Measurements from ENCODE around the gene REC114. TPM values are rescaled to one million over a fixed set of nuclear protein-coding genes. Genes with fewer than 3 reads are reported as not detected.

Gene REC114
- polyA plus RNA-seq, 3 donors = not detected

DNA sequence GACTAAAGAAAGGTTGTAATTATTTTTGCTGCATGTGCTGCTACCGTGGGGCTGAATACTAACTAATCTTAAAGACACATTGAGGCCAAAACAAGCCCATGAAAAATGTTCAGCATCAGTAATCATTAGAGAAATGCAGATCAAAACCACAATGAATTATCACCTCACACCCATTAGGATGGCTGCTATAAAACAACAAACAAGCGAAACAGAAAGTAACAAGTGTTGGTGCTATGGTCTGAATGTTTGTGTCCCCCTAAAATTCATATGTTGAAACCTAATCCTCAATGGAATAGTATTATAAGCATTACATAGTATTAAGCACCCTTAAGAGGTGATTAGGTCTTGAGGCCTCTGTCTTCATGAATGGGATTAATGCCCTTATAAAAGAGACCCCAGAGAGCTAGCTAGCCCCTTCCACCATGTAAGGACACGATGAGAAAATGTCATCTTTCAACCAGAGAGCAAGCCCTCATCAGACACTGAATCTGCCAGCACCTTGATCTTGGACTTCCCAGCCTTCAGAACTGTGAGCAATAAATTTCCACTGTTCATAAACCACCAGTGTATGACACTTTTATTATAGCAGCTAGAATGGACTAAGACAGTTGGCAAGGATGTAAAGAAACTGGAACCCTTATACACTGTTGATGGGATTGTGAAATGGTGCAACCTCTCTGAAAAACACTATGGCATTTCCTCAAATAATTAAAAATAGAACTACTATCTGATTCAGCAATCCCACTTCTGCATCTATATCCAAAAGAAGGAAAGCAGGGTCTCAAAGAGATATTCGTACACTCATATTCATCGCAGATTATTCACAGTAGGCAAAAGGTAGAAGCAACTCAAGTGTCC lies 76.1 kb downstream of the REC114 start:
- Mint-ChIP-seq H3K9me3 (peaks cover 3 to 26% (median 17%) of the 10 kb centered on the region in 7 donors), H3K27ac (peak overlapping the region in 1 of 7 donors; percentile 13)
- DNase-seq = no peak

DNA sequence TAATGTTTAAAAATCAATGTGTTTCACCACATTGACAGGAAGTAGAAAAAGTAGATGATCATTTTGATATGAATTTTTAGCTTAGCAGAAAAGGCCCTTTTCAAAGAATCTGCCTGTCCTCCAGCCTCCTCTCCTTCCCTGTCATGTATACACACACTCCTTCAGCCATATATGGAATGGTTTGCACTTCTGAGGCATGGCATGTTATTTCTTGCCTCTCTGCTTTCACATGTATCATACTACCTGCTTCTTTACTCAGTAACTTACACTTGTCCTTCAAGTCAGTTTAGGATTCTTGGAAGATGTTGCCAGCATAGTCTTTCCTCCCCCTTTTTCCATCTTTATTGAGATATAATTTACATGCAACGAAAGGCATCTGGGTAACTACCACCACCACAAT lies 79.0 kb downstream of the REC114 start:
- no CpG with 5 or more reads among the region's 1 CpG for WGBS (ENCODE audit: insufficient coverage)
- Mint-ChIP-seq H3K4me3 (no peak overlapping the region), H3K36me3 (no peaks in the 10 kb centered on the region), H3K4me1 (peaks cover 30% of the 10 kb centered on the region), H3K9me3 (peaks cover 2 to 23% (median 12%) of the 10 kb centered on the region in 7 donors), H3K27ac (no peak overlapping the region), H3K27me3 (ENCODE audit: low read depth in 3 of 3) (peaks cover 10 to 14% (median 13%) of the 10 kb centered on the region in 3 donors)
- Histone ChIP-seq H3K9ac (ENCODE audit: insufficient read depth, low read length, poor library complexity, severe bottlenecking) (no peak overlapping the region), H3K9me3 (replicated peaks in 1 of 2; ENCODE audit: control insufficient read depth in 1 of 2, insufficient read depth in 1 of 2, low read length in 2 of 2) (peaks cover 0 to 10% of the 10 kb centered on the region in 2 donors), H3K79me2 (ENCODE audit: insufficient read depth, low read length) (no peaks in the 10 kb centered on the region), H3K4me1 (ENCODE audit: control insufficient read depth in 1 of 2, insufficient read depth in 2 of 2, low read length in 2 of 2) (peaks cover 25 to 29% of the 10 kb centered on the region in 2 donors), H4K20me1 (ENCODE audit: insufficient read depth, low read length) (no peaks in the 10 kb centered on the region), H3K36me3 (replicated peaks in 1 of 2; ENCODE audit: control insufficient read depth in 1 of 2, insufficient read depth in 2 of 2, low read length in 2 of 2) (no peaks in the 10 kb centered on the region), H2AFZ (ENCODE audit: insufficient read depth, low read depth, low read length, poor library complexity, severe bottlenecking) (no peak overlapping the region), H3K27me3 (ENCODE audit: control insufficient read depth in 2 of 2, insufficient read depth in 2 of 2, low read length in 2 of 2) (peaks cover 8 to 14% of the 10 kb centered on the region in 2 donors), H3K4me3 (replicated peaks in 1 of 3; ENCODE audit: low read depth in 2 of 3, low read length in 3 of 3) (no peak overlapping the region), H3K4me2 (replicated peaks; ENCODE audit: extremely low read depth, low read length, poor library complexity, severe bottlenecking) (no peak overlapping the region), H3K27ac (ENCODE audit: low read depth in 1 of 2, low read length in 2 of 2) (no peak overlapping the region)
- intact Hi-C loops (cut with micrococcal nuclease) = no loop called here
- TF ChIP-seq, protein P1, sequence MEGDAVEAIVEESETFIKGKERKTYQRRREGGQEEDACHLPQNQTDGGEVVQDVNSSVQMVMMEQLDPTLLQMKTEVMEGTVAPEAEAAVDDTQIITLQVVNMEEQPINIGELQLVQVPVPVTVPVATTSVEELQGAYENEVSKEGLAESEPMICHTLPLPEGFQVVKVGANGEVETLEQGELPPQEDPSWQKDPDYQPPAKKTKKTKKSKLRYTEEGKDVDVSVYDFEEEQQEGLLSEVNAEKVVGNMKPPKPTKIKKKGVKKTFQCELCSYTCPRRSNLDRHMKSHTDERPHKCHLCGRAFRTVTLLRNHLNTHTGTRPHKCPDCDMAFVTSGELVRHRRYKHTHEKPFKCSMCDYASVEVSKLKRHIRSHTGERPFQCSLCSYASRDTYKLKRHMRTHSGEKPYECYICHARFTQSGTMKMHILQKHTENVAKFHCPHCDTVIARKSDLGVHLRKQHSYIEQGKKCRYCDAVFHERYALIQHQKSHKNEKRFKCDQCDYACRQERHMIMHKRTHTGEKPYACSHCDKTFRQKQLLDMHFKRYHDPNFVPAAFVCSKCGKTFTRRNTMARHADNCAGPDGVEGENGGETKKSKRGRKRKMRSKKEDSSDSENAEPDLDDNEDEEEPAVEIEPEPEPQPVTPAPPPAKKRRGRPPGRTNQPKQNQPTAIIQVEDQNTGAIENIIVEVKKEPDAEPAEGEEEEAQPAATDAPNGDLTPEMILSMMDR (IDR thresholded peaks at IDR 0.05) = no peak
- DNase-seq = no peak

More for the DNA sequence above, 76.1 kb downstream of the REC114 start:
- TF ChIP-seq, protein P1 (IDR thresholded peaks at IDR 0.05) = no peak
- Histone ChIP-seq H3K9ac (ENCODE audit: insufficient read depth, low read length, poor library complexity, severe bottlenecking) (no peak overlapping the region), H4K20me1 (ENCODE audit: insufficient read depth, low read length) (no peaks in the 10 kb centered on the region), H3K79me2 (ENCODE audit: insufficient read depth, low read length) (no peaks in the 10 kb centered on the region), H3K4me1 (ENCODE audit: control insufficient read depth in 1 of 2, insufficient read depth in 2 of 2, low read length in 2 of 2) (peaks cover 25 to 29% of the 10 kb centered on the region in 2 donors), H3K9me3 (replicated peaks in 1 of 2; ENCODE audit: control insufficient read depth in 1 of 2, insufficient read depth in 1 of 2, low read length in 2 of 2) (peaks cover 0 to 10% of the 10 kb centered on the region in 2 donors), H3K4me2 (replicated peaks; ENCODE audit: extremely low read depth, low read length, poor library complexity, severe bottlenecking) (peak overlapping the region; percentile 37), H2AFZ (ENCODE audit: insufficient read depth, low read depth, low read length, poor library complexity, severe bottlenecking) (no peak overlapping the region), H3K36me3 (replicated peaks in 1 of 2; ENCODE audit: control insufficient read depth in 1 of 2, insufficient read depth in 2 of 2, low read length in 2 of 2) (no peaks in the 10 kb centered on the region), H3K4me3 (replicated peaks in 1 of 3; ENCODE audit: low read depth in 2 of 3, low read length in 3 of 3) (peak overlapping the region in 1 of 3 experiments; percentile 24), H3K27ac (ENCODE audit: low read depth in 1 of 2, low read length in 2 of 2) (peak overlapping the region in 1 of 2 donors; percentile 23), H3K27me3 (ENCODE audit: control insufficient read depth in 2 of 2, insufficient read depth in 2 of 2, low read length in 2 of 2) (no peaks in the 10 kb centered on the region)
- intact Hi-C loops (cut with micrococcal nuclease) = no loop called here
- Mint-ChIP-seq H3K4me3 (peak overlapping the region in 1 of 2 donors; percentile 54), H3K4me1 (peaks cover 30% of the 10 kb centered on the region), H3K36me3 (no peaks in the 10 kb centered on the region), H3K27me3 (ENCODE audit: low read depth in 3 of 3) (peaks cover 0 to 2% (median 0%) of the 10 kb centered on the region in 3 donors)
- no CpG with 5 or more reads among the region's 5 CpGs for WGBS (ENCODE audit: insufficient coverage)

All from CD14-positive monocyte (primary cell).